NT2/D1 (cell line): Measurements from ENCODE around the gene QRICH1.

Experiments used
- SUZ12 ChIP-seq: IDR thresholded peaks from 2 replicates; pipeline ENCODE4 v1.6.1; 2011; ENCODE audit not compliant: insufficient read length, insufficient read depth; ENCODE audit errors: extremely low read depth
- ZNF274 ChIP-seq: IDR thresholded peaks from 2 replicates; pipeline ENCODE4 v1.6.1; 2011; ENCODE audit warnings: mild to moderate bottlenecking, low read depth, low read length

- TF ChIP-seq ZNF274: no peak
- TF ChIP-seq SUZ12: no peak
Observed at GRCh38 chr3:49112262-49112661, 18.4 kb upstream of the QRICH1 start.
